NT2/D1 (cell line): ENCODE results near the gene OSBP2.

Experiments
- YY1 ChIP-seq: IDR thresholded peaks from 2 replicates; pipeline ENCODE4 v1.6.1; 2011; ENCODE audit not compliant: insufficient read length, insufficient read depth
- ZNF274 ChIP-seq: IDR thresholded peaks from 2 replicates; pipeline ENCODE4 v1.6.1; 2011; ENCODE audit warnings: mild to moderate bottlenecking, low read depth, low read length

DNA sequence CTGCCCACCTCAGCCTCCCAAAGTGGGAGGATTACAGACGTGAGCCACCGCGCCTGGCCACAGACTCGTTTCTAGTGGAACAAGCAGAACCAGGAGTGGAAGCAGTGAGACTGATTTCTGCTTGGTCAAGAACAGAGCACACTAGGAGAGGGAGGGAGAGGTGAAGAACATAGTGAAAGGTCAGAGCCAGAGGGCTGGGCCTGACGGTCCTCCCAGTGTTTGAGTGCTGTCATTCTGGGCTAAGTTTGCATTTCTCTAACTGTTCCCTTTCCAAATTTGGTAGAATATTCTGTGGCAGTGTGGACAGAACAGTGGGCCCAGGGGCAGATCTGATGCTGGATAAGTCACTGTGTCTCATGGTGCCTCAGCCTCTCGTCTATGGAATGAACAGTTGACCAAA, 55.2 kb downstream of the OSBP2 start:
- TF ChIP-seq ZNF274 (no peak), YY1 (no peak)
